GM19468 (cell line): ENCODE data around the gene TRMO.

Source experiments
- ATAC-seq: cut with Tn5 transposase; IDR thresholded peaks from one replicate; pipeline ENCODE4 v1.9.1; 2021; ENCODE audit warnings: mild to moderate bottlenecking, moderate library complexity, moderate number of reproducible peaks; ENCODE audit not compliant: unreplicated experiment; ENCODE audit errors: extremely low read depth

Gene TRMO

GRCh38 chr9:97940233-97940632 is 17.9 kb upstream of the TRMO start:
- no peak for ATAC-seq

GRCh38 chr9:97938081-97938644 is 15.9 kb upstream of the TRMO start, which contains the start of gene HEMGN:
Gene HEMGN (minus strand): TSS chr9:97938172. CDS start chr9:97938136, 36 bp downstream.
- no peak for ATAC-seq

DNA sequence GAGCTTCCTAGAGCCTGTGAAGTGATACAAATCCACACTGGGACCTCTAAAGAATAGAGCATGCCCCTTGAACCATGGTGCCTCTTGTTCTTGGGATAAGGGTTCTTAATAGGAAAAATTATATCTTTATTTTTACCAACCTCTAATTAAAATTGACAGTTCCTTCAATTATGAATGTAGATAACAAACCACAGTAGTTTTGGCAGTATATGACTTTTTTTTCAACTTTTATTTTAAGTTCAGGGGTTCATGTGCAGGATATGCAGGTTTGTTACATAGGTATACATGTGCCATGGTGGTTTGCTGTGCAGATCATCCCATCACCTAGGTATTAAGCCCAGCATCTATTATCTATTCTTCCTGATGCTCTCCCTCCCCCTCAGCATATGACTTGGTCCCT is 14.7 kb upstream of the TRMO start:
- no peak for ATAC-seq

DNA sequence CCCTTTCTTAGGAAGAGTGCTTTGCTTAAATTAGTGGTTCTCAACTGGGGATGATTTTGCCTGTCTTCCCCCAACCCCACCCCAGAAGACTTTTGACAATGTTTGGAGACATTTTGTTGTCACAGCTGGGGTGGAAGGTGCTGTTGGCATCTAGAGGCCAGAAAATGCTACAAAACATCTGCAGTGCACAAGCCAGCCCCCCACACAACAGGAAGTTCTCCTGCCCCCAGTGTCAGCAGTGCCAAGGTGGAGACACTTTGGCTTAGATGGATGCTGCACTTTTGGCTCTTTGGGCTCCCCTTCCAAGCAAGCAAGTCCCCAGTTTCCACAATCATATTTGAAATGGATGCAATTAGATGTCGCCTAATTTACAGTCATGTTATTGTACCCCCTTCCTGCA is 13.0 kb upstream of the TRMO start:
- ATAC-seq, result no peak

DNA sequence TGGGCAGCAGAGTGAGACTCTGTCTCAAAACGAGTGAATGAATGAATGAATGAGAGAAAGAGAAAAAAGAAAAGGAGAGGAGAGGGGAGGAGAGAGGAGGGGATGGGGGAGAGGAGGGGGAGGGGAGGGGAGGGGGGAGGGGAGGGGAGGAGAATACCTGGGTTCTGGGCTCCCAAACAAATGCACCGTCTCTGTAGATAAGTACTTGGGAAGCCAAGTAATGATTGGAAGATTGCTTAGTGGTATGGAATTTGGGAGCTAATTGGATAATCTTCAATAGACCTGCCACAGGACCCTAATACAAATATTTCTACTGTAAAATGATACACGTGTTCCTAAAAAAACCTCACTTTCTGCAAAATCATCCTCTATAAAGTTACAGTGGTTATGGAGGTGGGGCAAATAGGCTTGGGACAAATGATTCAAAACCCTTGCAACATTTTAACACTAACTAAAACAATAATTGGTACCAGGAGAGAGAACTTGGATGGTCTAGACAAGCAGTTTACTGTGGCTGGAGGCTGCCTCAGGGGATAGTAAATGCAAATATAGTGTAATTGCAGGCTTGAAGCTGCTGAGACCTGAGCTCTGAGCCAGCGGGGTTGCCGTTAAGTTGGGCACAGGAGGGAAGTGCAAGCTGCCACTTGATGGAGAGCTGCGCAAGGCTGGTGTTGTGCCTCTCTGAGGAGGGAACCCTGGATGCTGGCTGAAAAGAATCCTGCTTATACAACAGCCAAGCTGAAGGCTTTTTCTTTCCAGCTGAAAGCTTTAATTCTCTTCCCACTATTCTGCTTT is 12.2 kb upstream of the TRMO start:
- no peak for ATAC-seq

- ATAC-seq, result no peak
Measured at GRCh38 chr9:97933297-97933998, 11.1 kb upstream of the TRMO start.

DNA sequence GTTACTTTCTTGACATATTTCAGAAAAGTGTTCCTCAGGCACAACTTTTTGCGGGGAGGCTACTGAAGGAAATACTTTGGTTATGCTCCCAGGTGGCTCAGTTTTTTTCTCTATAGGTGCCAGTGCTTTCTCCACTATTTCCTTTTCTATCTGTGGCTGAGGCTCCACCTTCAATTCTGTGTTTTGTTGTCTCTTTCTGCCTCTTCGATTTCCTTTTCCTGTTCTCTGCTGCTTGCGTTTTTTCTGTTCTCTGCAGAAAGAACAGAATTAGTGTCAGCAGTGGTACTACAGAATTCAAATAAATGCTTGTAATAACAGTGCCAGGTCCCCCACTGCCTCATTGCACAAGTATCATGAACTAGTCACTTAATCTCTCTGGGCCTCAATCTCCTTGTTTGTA is 8.7 kb upstream of the TRMO start:
- ATAC-seq, result no peak

GRCh38 chr9:97928986-97929604 is 6.8 kb upstream of the TRMO start:
- no peak for ATAC-seq

- no peak for ATAC-seq
Measured at GRCh38 chr9:97925497-97926334, 3.4 kb upstream of the TRMO start.

GRCh38 chr9:97924386-97924785 is 2.1 kb upstream of the TRMO start:
- ATAC-seq, result no peak

GRCh38 chr9:97923529-97924108 is 1.3 kb upstream of the TRMO start:
- no peak for ATAC-seq

DNA sequence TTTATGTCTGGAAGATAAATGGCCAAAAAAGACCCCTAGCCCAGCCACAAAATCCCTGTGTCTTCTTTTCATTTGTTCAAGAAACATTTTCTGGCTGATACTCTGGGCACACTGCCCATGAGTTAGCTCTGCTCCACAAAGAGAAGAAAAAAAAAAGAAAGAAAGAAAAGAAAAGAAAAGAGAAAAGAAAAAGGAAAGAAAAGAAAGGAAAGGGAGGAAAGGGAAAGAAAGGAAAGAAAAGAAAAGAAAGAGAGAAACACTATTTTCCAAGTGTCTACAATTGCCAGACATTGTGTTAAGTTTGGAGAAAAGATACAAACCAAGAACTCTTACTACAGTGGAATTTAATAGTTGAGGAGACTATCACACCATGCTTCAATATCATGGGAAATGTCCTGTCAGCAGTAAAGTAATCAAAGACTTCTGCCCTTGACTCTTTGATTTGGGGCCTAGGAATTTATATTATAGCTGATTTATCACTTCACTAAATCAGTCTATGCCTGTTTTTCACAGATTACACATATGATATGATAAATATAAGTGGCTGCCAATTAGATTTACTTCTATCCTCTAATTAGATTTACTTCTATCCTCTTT is 3.0 kb downstream of the TRMO start:
- ATAC-seq, result no peak

DNA sequence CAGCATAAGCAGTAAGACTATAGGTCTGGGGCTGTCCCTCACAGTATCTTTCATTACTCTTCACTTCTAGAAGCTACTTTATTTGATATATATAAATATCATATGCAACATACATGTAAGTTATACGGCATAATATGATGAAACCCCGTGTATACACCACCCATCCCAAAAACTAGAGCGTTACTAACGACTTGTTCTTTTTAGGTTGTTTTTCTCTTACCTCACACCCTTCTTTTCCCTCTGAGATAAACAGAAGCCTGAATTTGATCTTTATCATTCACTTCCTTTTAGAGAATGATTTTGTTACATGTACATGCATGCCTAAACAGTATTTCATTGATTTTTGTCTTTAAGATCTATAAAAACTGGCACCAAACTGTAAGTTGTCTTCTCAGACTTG is 3.7 kb downstream of the TRMO start:
- ATAC-seq, result no peak

- ATAC-seq, result no peak
Measured at GRCh38 chr9:97911970-97912369, 10.3 kb downstream of the TRMO start.

DNA sequence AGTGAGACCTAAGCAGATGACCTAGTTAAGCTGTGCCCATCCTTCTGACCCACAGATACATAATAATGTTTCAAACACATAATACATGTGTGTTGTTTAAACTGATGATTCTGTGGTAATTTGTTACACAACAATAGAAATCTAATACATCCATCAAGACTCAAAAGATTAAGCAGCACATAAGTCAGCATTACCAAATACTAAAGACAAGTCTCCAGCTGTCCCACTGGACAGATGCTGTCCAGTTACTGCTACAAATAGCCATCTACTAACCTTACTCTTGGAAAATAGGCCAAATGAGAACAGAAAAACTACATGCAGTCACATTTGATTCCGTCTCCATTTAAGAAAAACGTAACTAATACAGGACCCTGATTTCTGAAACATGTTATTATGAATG is 10.8 kb downstream of the TRMO start:
- no peak for ATAC-seq

- no peak for ATAC-seq
Measured at GRCh38 chr9:97910357-97910756, 11.9 kb downstream of the TRMO start.

DNA sequence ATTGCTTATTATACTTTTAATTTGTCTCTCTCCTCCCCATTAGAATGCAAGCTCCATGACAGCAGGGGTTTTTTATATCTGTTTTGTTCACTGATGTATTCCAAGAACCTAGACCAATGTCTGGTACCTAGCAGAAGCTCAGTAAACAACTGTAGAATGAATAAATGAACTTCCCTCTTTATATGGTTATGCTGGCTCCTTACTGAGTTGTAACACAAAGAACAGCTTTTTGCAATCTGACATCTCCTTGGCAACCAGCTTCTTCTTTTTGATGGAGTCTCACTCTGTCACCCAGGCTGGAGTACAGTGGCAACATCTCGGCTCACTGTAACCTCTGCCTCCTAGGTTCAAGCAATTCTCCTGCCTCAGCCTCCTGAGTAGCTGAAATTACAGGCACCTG is 13.6 kb downstream of the TRMO start:
- no peak for ATAC-seq

DNA sequence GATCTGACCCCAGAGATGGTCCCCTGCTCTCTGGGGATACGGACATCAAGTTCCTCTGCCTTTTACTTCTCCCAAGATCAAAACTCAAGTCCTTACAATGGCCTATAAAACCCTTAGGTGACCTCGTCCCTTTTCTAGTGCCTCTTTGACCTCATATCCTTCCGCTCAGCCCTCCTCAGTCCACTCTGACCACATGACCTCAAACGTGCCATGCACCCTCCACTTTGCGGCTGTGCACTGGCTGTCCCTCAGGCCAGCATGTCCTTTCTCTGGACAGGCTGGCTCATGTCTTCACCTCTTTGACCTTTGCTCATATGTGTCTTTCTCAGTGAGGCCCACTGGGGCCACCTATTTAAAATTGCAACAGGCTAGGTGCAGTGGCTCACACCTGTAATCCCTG is 14.7 kb downstream of the TRMO start:
- no peak for ATAC-seq

- no peak for ATAC-seq
Measured at GRCh38 chr9:97907046-97907445, 15.3 kb downstream of the TRMO start.
